Measurements from ENCODE around the gene RASGRP3. TPM values are rescaled to one million over a fixed set of nuclear protein-coding genes. Genes with fewer than 3 reads are reported as not detected.

The RASGRP3 gene
- polyA plus RNA-seq, 1 of the 3 experiments (the other 2 are of a cell fraction), result 72.5 TPM

- no peak for TF ChIP-seq MEF2A (IDR thresholded peaks at IDR 0.05; ENCODE audit: borderline replicate concordance, low read depth)
- no peak for TF ChIP-seq IRF3 (IDR thresholded peaks at IDR 0.05; ENCODE audit: low read depth, low read length)
- no peak for TF ChIP-seq RFX5 (IDR thresholded peaks at IDR 0.05; ENCODE audit: low read length)
- no peak for TF ChIP-seq ELF1 (IDR thresholded peaks at IDR 0.05)
- TF ChIP-seq, protein P1, sequence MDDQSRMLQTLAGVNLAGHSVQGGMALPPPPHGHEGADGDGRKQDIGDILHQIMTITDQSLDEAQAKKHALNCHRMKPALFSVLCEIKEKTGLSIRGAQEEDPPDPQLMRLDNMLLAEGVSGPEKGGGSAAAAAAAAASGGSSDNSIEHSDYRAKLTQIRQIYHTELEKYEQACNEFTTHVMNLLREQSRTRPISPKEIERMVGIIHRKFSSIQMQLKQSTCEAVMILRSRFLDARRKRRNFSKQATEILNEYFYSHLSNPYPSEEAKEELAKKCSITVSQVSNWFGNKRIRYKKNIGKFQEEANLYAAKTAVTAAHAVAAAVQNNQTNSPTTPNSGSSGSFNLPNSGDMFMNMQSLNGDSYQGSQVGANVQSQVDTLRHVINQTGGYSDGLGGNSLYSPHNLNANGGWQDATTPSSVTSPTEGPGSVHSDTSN (IDR thresholded peaks at IDR 0.05), result no peak
Measured at GRCh38 chr2:33482518-33482917, 6.1 kb downstream of the RASGRP3 start (continued).

- H3K4me2 ChIP-seq, result no peak overlapping the region
- H3K4me3 ChIP-seq (ENCODE audit: low read depth in 2 of 2, low read length in 1 of 2), result no peak overlapping the region
- H4K20me1 ChIP-seq (ENCODE audit: insufficient read depth), result no peaks in the 10 kb centered on the region
- peaks cover 16% of the 10 kb centered on the region for H3K9me3 ChIP-seq
- peaks cover 8% of the 10 kb centered on the region for H3F3A ChIP-seq (replicated peaks; ENCODE audit: insufficient read depth)
- ChIA-PET CTCF (interaction anchor here (1.7 kb wide), 1 partner anchor 99 kb away, joined by 5 read pairs; no protein-coding TSS in a partner anchor), POLR2A (no interaction called here)
- no peaks in the 10 kb centered on the region for H3K27me3 ChIP-seq (ENCODE audit: insufficient read depth)
- no peaks in the 10 kb centered on the region for H3K79me2 ChIP-seq (ENCODE audit: insufficient read depth)
- 0 out of 2 replicates have a peak overlapping the region, but pooled peaks have one; percentile 8 for H2AFZ ChIP-seq (ENCODE audit: low read depth)
- no peak overlapping the region for H3K9ac ChIP-seq
- 5% methylated on average over 2 of the region's 2 CpGs for WGBS (ENCODE audit: low lambda C conversion rate)
- TF ChIP-seq USF2 (IDR thresholded peaks at IDR 0.05; ENCODE audit: borderline replicate concordance, low read depth, low read length), result no peak
- no peak for TF ChIP-seq FOXJ3 (CRISPR knock-in tag; IDR thresholded peaks at IDR 0.05)
- TF ChIP-seq TEAD4 (IDR thresholded peaks at IDR 0.05; ENCODE audit: borderline replicate concordance, insufficient read depth), result peak; percentile 21; the same call in 1 of the 2 replicates
- TF ChIP-seq FOXM1 (IDR thresholded peaks at IDR 0.05; ENCODE audit: low read depth), result no peak
- no peak for TF ChIP-seq REST (IDR thresholded peaks at IDR 0.05; ENCODE audit: low read depth, low read length)
- TF ChIP-seq YY1 (IDR thresholded peaks at IDR 0.05; ENCODE audit: low read depth), result no peak; the same call in 1 of the 2 replicates
- no peak for TF ChIP-seq IRF3 (IDR thresholded peaks at IDR 0.05; ENCODE audit: low read depth, low read length)
- TF ChIP-seq ELF1 (IDR thresholded peaks at IDR 0.05), result no peak
- TF ChIP-seq MXI1 (IDR thresholded peaks at IDR 0.05; ENCODE audit: low read depth, low read length), result no peak
- TF ChIP-seq TCF12 (IDR thresholded peaks at IDR 0.05), result peak; percentile 4; the same call in 1 of the 2 replicates
- no peak for TF ChIP-seq FOSL2 (IDR thresholded peaks at IDR 0.05; ENCODE audit: borderline replicate concordance, low read depth)
- H3K4me1 ChIP-seq (ENCODE audit: control insufficient read depth in 1 of 2, insufficient read depth in 2 of 2, low read depth in 1 of 2, low read length in 1 of 2), result no peaks in the 10 kb centered on the region
- peaks cover 0 to 6% of the 10 kb centered on the region in 2 experiments for H3K36me3 ChIP-seq (replicated peaks in 1 of 2; ENCODE audit: control insufficient read depth in 1 of 2, insufficient read depth in 2 of 2, low read length in 1 of 2)
- no peaks in the 10 kb centered on the region for H3K9me2 ChIP-seq
- peak overlapping the region; percentile 46 to 76; a peak in 3 of 4 replicates for H3K27ac ChIP-seq (ENCODE audit: low read depth in 2 of 2, low read length in 1 of 2)
- no peak for DNase-seq
Measured at GRCh38 chr2:33484042-33484621, 7.7 kb downstream of the RASGRP3 start.

All from SK-N-SH (cell line).